ENCODE results near the gene NEK1.

The NEK1 gene

DNA sequence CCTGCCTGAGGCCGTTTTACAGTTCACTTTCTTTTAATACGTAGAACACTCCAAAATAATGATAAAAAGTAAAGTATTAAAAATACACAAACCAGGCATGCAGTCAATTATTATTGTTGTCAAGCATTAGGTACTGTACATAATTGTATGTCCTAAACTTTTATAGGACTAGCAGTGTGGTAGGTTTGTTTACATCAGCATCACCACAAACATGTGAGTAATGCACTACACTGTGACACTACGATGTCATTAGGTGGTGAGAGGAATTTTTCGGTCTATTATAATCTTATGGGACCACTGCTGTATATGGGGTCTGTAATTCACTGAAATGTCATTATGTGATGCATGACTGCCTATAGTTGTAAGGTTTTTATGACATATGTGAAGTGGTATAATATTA lies 192.1 kb downstream of the NEK1 start:
- H3K4me3 ChIP-seq (ENCODE audit: low read length) = no peak overlapping the region
- no peak overlapping the region for H3K9ac ChIP-seq (ENCODE audit: low read length)
- no peak overlapping the region for H3K27ac ChIP-seq (ENCODE audit: low read length)
- H3K4me1 ChIP-seq (ENCODE audit: low read length) = peaks cover 21% of the 10 kb centered on the region
- H2AFZ ChIP-seq (ENCODE audit: low read depth, low read length) = no peak overlapping the region
- H3K36me3 ChIP-seq (replicated peaks; ENCODE audit: low read depth, low read length) = peaks cover 3% of the 10 kb centered on the region
- H4K20me1 ChIP-seq (ENCODE audit: insufficient read depth, low read length) = no peaks in the 10 kb centered on the region
- H3K4me2 ChIP-seq (ENCODE audit: low read length) = no peak overlapping the region
- TF ChIP-seq EZH2phosphoT487 (IDR thresholded peaks at IDR 0.05; ENCODE audit: low read depth) = no peak
- TF ChIP-seq, protein P1, sequence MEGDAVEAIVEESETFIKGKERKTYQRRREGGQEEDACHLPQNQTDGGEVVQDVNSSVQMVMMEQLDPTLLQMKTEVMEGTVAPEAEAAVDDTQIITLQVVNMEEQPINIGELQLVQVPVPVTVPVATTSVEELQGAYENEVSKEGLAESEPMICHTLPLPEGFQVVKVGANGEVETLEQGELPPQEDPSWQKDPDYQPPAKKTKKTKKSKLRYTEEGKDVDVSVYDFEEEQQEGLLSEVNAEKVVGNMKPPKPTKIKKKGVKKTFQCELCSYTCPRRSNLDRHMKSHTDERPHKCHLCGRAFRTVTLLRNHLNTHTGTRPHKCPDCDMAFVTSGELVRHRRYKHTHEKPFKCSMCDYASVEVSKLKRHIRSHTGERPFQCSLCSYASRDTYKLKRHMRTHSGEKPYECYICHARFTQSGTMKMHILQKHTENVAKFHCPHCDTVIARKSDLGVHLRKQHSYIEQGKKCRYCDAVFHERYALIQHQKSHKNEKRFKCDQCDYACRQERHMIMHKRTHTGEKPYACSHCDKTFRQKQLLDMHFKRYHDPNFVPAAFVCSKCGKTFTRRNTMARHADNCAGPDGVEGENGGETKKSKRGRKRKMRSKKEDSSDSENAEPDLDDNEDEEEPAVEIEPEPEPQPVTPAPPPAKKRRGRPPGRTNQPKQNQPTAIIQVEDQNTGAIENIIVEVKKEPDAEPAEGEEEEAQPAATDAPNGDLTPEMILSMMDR (IDR thresholded peaks at IDR 0.05; ENCODE audit: low read depth, low read length) = no peak
- no peaks in the 10 kb centered on the region for H3K79me2 ChIP-seq (ENCODE audit: low read length)
- no peaks in the 10 kb centered on the region for H3K9me3 ChIP-seq (ENCODE audit: insufficient read depth, low read length)
- no peaks in the 10 kb centered on the region for H3K27me3 ChIP-seq (ENCODE audit: low read depth, low read length)

DNA sequence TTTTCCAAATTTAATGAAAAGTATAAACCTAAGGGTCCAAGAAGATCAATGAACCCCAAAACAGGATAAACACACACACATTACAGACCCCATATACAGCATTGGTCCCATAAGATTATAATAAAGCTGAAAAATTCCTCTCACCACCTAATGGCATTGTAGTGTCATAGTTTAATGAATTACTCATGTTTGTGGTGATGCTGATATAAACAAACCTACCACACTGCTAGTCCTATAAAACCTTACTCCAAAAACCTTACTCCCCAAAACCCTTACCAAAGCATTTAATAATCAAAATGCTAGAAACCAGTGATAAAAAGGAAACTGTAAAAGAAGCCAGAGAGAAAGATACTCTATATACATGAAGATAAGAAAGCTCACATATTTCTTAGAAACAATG lies 193.5 kb downstream of the NEK1 start:
- no peaks in the 10 kb centered on the region for H3K27me3 ChIP-seq (ENCODE audit: low read depth, low read length)
- no peak overlapping the region for H3K9ac ChIP-seq (ENCODE audit: low read length)
- no peak overlapping the region for H3K4me3 ChIP-seq (ENCODE audit: low read length)
- no peak for TF ChIP-seq EZH2phosphoT487 (IDR thresholded peaks at IDR 0.05; ENCODE audit: low read depth)
- TF ChIP-seq, protein P1 (IDR thresholded peaks at IDR 0.05; ENCODE audit: low read depth, low read length) = no peak
- H3K4me2 ChIP-seq (ENCODE audit: low read length) = no peak overlapping the region
- H3K9me3 ChIP-seq (ENCODE audit: insufficient read depth, low read length) = no peaks in the 10 kb centered on the region
- no peak overlapping the region for H3K27ac ChIP-seq (ENCODE audit: low read length)
- H4K20me1 ChIP-seq (ENCODE audit: insufficient read depth, low read length) = no peaks in the 10 kb centered on the region
- H2AFZ ChIP-seq (ENCODE audit: low read depth, low read length) = no peak overlapping the region
- H3K79me2 ChIP-seq (ENCODE audit: low read length) = no peaks in the 10 kb centered on the region
- H3K36me3 ChIP-seq (replicated peaks; ENCODE audit: low read depth, low read length) = no peaks in the 10 kb centered on the region
- H3K4me1 ChIP-seq (ENCODE audit: low read length) = peaks cover 11% of the 10 kb centered on the region

DNA sequence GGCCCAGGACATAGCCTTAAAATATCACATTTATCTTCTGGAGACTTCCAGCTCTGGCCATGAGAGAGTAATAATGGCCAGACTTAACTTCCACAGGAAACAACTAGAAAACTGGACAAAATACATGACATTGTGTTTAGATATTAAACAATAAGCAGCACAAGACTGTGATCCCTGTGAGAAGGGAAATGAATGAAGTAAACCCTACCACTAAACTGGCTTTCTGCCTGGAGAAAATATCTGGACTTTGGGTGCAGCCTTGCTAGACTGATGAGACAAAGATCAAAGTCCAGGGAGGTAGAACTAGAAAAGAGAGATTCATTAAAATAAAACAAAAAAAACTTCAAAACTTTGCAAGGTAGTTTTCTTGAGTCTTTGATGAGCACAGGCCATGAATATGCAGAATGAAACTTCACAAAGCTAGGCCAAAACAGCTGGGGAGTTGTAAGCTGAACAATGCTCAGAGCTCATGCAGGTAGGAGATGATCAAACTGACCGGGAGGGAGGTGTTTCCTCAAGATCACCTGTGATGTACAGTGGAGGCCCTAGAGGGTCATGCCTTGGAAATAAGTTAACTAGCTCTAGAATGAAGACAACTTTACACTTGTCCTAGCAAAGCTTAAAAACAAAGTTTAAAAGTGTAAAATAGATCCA lies 194.6 kb downstream of the NEK1 start:
- no peaks in the 10 kb centered on the region for H3K27me3 ChIP-seq (ENCODE audit: low read depth, low read length)
- no peak overlapping the region for H3K4me2 ChIP-seq (ENCODE audit: low read length)
- H3K9me3 ChIP-seq (ENCODE audit: insufficient read depth, low read length) = no peaks in the 10 kb centered on the region
- no peak overlapping the region for H3K4me3 ChIP-seq (ENCODE audit: low read length)
- TF ChIP-seq, protein P1 (IDR thresholded peaks at IDR 0.05; ENCODE audit: low read depth, low read length) = no peak
- no peak for TF ChIP-seq EZH2phosphoT487 (IDR thresholded peaks at IDR 0.05; ENCODE audit: low read depth)
- H3K4me1 ChIP-seq (ENCODE audit: low read length) = peaks cover 6% of the 10 kb centered on the region
- H3K36me3 ChIP-seq (replicated peaks; ENCODE audit: low read depth, low read length) = no peaks in the 10 kb centered on the region
- no peak overlapping the region for H2AFZ ChIP-seq (ENCODE audit: low read depth, low read length)
- H3K79me2 ChIP-seq (ENCODE audit: low read length) = no peaks in the 10 kb centered on the region
- no peaks in the 10 kb centered on the region for H4K20me1 ChIP-seq (ENCODE audit: insufficient read depth, low read length)
- H3K9ac ChIP-seq (ENCODE audit: low read length) = no peak overlapping the region
- no peak overlapping the region for H3K27ac ChIP-seq (ENCODE audit: low read length)

DNA sequence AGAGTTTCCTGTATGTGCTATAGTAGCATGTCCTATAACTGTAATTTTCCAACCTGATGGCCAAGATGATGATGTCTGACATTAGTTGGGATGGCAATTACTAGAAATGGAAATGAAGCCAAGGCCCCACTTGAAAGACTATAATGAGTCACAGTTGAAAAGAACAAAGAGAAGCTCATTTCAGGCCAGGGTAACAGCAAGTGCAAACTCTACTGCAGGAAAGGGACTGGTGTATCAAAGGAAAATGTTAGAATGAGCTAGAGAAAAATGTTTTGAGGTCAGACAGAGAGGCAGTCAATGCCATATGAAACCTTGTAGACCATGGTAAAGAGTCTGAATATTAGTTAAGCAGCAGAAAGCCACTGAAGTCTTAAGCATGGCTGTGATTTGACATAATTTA lies 195.4 kb downstream of the NEK1 start:
- peaks cover 6% of the 10 kb centered on the region for H3K4me1 ChIP-seq (ENCODE audit: low read length)
- no peak for TF ChIP-seq EZH2phosphoT487 (IDR thresholded peaks at IDR 0.05; ENCODE audit: low read depth)
- TF ChIP-seq, protein P1 (IDR thresholded peaks at IDR 0.05; ENCODE audit: low read depth, low read length) = no peak

More for the DNA sequence above, 195.4 kb downstream of the NEK1 start:
- Histone ChIP-seq H3K4me3 (ENCODE audit: low read length) (no peak overlapping the region), H3K4me2 (ENCODE audit: low read length) (no peak overlapping the region), H3K9ac (ENCODE audit: low read length) (no peak overlapping the region), H3K36me3 (replicated peaks; ENCODE audit: low read depth, low read length) (no peaks in the 10 kb centered on the region), H4K20me1 (ENCODE audit: insufficient read depth, low read length) (no peaks in the 10 kb centered on the region), H3K79me2 (ENCODE audit: low read length) (no peaks in the 10 kb centered on the region), H2AFZ (ENCODE audit: low read depth, low read length) (no peak overlapping the region), H3K27me3 (ENCODE audit: low read depth, low read length) (no peaks in the 10 kb centered on the region), H3K9me3 (ENCODE audit: insufficient read depth, low read length) (no peaks in the 10 kb centered on the region), H3K27ac (ENCODE audit: low read length) (no peak overlapping the region)
